Stimulated activated CD4-positive, alpha-beta T cell treated with anti-CD3 and anti-CD28 coated beads, Interleukin-4, amount 100 ng/mL, for 1 hour (primary cell): ENCODE measurements around the gene STIMATE.

Experiments
- DNase-seq: peaks from one replicate; pipeline ENCODE4 v3.0.0-alpha.2; 2020

The STIMATE gene

DNA sequence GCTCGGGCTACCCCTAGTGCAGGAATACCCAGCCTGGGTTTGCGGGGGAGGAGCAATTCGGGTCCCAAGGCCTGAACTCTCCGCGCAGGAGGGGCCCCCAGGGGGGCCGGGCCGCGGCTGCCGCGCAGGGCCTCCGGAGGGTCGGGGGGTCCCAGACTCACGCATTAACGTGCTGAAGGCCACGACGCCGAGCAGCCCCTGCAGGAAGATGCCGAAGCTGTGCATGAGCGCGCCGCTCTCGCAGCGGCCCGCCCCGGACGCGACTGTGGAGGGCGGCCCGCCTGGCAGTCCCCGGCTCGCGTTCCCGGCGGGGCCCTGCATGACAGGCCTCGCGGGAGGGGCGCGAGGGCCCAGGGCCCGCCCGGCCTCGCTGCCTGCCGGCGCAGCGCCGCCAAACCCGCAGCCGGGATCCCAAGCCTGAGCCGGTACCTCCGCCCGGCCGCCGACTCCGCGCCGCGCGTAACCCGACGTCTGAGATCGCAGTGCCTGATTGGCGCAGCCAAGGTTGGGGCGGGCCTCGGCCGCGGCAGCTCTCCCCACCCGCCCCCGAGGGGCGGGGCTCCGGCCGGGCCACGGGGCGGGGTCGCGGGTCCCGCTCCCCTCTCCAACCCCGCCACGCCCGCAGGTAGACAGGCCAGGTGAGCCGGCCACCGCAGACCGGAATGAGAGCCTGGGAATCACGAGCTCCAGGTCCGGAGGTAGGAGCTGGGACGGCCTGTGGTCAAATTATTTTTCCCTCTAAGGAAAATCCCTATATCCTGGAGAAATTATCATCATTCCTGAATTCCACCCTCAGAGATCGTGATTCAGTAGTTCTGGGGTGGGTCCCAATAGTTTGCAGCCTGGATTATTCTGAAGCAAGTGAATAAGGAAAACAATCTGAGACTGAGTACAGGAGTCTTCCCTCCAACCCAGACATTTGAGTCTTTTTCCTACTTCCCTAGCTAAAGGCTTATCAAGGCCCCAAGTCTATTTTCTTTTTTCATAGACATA, at the start of gene STIMATE:
Gene STIMATE (minus strand): TSS at position 419 of the 993 bp plus-strand sequence. CDS start 98 bp downstream, at position 321.
- DNase-seq = peak; percentile 88

DNA sequence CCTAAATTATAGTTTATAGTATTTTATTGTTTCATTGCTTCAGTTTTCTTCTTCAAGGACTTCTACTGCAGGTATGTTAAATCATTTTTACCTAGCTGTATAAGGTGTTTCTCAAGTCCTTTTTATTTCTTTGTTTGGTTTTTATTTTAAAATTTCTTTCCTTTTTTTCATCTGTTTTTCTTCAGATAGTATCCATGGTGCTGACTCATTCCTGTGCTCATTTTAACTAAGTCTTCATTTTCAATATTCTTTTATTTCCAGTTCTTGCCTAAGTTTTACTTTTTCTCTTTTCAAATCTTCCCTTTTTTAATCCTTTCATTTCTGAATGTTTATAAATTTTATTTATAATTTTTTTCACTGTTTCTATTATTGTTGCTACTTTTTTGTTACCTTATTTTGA, 42.3 kb upstream of the STIMATE start:
- no peak for DNase-seq

DNA sequence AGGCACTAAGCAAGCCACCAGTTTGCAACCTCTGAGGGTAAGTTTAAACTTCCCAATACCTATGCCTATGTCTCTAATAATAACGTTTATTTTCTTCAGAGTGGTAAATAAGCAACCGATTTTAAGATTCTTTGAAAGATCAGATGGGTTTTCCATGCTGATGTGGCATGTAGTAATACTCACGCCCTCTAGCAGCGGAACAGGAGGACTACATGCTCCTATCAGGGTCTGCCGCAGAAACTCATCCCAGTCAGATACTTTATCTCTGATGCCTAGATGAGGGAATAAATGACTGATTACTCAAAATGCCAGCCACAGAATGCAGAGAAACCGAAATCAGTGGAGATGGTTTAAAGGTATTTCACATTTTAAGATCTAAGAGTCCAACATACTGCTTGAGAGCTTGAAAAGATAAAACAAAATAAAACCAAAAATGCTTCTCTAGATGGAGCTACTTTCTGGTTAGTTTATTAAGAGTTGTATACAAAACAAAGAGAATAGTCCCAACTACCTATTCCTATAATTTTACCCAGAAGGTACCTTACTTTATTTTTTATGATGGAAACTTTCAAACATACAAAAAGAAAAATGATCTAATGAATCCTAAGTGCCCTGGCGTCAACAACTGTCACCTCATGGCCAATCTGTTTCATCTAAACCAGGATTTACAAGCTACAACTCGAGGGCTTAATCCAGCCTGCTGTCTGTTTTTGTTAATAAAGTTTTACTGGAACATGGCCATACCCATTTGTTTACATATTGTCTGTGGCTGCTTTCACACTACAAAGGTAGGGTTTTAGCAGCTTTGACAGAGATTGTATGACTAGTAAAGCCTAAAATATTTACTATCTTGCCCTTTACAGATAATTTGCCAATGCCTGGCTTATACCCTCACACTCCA, 37.5 kb upstream of the STIMATE start:
- DNase-seq = peak; percentile 34

DNA sequence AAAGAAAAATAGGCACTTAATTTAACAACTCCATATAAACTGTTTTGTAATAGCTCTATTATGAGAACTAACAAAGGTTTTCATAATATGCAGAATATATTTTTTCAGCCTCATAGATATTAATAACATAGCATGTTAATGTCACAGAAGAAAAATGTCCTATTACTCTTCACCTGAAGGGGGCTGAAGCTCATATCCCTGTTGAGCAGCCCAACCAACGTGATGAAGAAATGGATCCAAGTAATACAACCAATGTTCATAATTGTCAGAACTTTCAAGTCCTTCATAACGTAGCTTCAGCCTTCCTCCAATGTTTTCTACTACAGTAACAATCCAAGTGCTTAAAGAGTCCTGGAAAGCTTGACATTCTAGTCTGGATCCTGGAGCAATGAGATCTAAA, 34.5 kb upstream of the STIMATE start:
- DNase-seq = no peak

DNA sequence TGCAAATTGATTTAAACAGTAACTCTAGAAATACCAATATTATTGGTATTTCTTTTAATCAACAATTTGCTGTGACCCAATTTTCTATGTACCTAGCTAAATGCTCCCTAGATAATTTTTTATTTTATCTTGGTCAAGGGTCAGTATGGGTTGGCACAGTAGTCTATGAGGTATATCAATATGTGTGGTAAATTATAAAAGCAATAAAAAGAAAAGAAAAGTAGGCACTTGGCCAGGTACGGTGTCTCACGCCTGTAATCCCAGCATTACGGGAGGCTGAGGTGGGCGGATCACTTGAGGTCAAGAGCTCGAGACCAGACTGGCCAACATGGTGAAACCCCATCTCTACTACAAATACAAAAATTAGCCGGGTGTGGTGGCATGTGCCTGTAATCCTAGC, 34.0 kb upstream of the STIMATE start:
- no peak for DNase-seq

DNA sequence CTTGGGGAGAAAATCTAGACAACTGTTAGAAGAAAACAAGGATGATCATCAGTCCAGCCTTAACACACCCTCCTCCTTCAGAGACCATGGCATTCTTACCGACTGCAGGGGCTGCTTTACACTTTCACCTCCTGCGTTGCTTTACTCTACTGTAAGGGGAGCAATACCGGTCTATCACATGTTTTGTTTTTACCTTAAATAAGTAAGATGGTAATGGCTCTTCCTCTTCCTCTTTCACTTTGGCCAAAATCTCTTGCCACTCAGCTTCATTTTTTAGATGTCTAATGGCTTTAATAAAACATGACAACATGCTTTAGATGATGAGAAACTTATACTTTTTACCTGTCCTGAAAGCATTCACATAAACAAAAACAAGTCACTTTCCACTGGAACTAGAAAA, 33.4 kb upstream of the STIMATE start:
- no peak for DNase-seq

DNA sequence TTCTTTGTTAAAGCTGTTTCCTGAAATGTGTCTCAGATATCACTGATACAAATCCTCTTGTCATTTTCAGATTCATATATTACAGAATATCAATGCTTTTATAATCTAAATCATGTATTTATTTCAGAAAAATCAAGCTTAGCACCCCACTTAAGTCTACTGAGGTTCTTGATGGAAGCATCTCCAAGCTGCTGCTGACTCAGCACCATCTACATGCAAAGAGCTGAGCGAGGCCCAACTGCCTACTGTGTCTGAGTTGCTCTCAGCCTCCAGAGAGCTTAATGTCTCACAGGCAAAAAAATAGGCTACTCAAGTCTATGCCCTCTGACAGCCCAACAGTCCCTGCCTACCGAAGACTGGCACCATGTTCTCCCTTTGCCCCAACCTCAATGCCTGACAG, 29.2 kb upstream of the STIMATE start:
- no peak for DNase-seq

DNA sequence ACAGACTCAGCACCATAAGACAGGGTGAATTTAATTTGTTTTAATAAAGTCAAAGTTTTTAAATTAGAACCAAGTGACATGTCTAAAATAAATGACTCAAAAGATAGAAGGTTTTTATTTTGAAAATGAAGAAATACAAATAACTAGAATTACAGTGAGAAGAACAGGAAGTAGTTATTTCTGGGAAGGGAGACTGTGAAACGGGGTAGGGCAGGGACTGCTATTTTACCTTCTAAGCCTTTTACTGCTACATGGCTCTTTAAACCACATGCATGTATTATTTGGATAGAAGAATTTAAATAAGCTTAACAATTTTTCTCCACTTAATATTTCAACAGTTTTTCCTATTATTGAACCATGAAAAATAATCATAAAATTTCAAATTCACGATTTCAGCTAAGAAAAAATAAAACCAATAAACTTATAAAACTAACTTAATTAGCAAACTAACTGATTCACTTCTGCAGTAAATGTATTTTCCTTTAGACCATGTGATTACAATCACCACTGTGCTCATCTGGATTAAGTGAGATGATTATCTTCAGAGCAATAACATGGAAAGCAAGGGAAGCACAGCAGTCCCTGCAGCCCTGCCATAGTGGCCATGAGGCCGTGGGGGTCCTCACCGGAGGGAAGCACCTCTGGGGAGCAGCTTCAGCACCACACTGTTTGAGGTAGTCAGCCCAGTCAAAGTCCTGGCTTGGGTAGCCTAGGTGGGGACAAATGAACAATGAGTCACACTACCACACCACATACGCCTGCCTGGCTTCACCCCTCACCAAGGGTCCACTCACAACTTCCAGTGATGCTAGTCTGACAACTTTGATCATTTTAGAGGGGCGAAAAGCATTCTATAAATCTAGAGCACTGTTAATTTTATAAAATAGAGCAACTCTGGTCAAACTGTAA, 28.3 kb upstream of the STIMATE start:
- no peak for DNase-seq

DNA sequence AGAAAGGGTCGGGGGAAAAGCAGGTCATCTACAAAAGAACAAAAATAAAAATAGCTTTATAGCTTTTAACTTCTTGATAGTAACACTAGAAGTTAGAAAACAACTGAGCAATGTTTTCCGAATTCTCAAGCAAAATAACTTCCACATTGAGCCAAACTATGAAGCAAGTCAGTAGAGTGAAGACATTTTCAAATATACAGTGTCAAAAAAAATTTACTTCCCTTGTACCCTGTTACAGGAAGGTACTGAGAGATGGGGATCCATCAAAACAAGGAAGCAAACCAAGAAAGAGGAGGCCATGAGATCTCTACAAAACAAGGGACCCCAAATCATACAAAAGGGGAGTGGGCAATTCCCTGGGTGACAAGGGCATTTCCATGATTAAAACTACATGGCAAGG, 26.6 kb upstream of the STIMATE start:
- no peak for DNase-seq

DNA sequence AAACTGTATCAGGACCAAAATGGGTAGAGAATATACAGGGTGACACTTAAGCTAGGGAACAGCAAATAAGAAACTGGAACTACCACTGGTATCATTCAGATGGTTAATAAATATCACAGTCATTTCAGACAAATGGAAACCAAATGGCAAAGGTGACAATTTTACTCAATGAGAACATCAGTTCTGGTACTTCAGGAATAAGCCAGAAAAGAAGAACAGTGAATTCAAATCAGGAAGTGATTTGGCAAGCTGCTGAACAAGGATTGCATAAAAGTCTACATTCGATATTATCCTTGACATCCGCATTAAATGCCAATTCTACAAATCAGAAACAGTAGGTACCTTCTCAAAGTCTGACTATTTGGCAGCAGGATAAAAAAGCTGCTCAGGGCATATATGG, 23.5 kb upstream of the STIMATE start:
- no peak for DNase-seq

DNA sequence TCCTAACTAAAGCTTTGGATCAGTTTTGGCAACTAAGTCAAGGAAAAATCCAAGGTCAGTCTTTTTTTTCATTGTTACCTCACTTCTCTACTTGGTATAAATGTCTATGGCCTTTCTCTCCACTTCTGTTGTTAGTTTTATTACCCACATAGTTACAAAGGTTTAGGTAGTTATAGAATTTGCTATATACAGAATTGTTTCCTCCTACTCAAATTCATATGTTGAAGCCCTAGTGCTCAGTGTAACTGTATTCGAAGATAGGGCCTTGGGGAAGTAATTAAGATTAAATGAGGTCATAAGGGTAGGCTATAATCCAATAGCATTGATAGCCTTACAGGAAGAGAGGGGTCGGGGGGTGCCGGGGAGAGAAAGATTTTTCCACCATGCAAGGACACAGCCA, 19.7 kb upstream of the STIMATE start:
- no peak for DNase-seq

DNA sequence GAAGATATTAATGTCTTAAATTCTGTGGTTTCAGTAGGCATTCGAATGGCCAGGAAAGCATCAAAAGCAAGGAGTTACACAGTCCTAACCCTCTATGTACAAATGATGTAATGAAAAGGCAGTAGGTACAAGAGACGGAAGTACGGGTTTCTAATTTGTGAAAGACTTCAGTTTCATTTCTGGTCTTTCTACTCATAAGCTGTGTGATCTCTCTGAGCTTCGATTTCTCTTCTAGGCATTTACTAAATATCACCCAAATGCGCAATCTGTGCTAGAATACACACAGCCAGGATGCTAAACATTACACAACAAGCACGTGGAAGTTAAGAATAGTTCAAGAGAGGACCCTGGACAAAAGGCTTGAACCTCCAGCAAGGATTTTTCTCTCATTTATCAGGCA, 17.9 kb upstream of the STIMATE start:
- no peak for DNase-seq

DNA sequence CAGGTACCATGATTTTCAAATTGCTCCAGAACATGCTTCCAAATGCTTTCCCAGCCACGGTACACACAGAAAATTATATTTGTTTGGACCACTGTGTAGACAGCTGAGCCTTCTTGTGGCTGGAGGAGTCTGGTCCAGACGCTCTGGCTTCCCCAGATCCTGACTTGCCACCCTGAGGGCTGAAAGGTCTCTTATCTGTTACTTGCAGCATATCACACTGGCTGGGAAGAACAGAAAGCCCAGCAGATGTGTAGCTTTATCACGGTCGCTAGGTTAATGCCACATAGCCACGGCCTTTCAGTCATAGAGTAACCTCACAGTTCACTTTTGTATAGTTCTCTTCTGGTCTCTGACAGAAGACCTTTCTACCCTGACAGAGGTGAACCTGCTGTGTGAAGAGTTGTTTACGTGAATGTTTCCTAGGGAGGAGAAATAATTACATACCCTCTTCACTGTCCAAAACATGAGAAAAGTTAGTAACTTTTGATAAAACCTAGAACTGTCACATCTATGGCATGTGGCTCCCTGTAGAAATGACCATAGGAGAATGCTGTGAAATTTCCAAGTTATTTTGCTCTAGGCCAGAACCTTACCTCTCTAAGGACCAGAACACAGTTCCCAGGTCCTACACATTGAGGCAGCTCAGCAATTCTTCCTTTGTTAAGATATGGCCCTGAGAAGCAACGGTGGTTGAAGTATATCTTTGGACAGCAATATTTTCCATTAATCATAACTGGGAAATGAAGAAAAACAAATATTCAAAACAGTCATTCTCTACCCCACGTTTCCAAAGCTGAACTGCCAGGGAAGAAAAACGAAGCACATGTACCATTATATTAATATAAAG, 15.8 kb upstream of the STIMATE start:
- DNase-seq = no peak

DNA sequence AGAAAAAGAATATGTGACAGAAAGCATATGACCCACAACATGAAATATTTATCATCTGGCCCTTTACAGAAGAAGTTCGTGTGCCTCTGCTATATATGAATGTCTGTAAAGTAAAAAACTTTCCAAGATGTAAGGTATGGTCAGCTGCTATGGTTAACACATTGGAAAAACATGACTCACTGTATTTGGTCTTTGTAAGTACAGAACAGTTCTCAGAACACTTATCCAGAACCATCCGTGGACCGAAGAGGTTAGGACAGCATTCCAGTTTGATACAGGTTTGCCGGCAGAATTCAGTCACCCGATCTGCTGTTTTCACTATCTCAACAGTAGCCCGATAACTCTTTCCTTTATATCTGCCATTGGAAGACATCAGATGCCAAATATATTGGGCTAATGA, 13.5 kb upstream of the STIMATE start:
- DNase-seq = no peak

DNA sequence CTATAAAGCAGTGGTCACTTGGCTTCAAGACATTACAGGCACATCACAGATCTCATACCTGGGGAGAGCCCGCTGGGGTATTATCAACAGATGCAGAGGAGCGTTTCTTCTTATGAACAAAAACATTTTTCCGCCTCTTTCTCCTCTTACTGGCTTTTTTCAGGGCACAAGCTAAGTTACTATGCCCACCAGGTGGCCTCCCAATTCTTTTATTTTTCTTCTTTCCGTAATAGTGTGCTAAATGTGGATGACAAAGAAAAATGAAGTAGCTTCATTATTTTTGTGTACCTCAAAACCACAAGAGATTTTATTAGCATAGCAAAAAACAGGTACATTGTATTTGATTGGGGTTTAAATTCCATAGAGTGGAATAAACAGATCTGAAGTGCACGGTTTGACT, 10.1 kb upstream of the STIMATE start:
- no peak for DNase-seq

DNA sequence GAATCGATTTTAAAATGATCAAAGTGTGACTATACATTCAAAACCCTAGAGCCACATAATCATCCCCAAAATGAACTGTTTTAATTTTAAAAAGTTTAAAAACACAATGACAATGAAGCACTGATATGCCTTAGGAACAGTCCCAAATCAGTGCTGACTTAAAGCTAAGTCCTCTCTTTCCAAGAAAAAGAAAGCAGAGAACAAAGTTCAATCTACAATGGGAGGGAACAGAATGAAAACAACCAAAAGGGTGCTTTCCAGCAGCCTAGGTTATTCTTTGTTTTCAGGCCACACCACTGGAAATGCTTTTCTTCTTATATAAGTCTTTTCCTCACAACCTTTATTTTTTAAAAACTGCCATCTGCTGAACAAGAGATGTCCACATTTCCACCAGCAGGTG, 7.2 kb upstream of the STIMATE start:
- no peak for DNase-seq

DNA sequence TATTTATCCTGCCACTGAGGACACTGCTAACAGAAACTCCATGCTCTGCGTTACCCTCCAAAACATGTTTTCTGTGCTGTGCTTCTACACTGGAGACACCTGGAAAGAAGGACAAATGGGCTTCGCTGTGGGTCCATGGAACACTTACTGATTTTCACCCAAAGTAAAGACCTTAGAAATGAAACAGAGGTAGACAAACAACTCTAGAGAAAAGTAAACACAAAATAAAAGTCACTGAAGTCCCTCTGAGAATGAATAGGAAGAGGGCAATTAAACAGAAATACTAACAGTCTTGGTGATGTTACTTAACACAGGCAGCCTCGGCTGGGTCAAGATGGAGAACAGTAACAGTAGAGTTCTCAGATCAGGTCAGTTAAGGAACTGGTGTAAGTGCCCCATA, 6.7 kb upstream of the STIMATE start:
- DNase-seq = no peak

DNA sequence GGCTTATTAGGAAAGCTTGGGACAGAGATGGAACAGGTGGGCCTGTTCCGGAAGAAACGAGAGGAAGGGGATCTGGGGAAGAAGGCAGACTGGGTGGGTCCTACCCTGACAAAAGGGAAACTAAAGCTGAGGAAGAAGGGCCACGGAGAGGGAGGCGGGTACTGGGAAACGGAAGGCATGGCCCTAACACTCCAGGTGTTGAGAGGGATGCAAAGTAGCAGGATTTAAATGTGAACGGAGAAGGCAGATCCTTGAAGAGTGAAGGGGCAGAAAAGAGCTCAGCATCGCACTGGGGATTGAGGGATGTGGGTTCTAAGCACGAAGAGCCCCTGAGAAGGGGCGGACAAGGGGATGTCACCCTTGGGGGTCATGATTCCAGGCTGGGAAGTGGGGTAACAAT, 735 bp downstream of the STIMATE start:
- DNase-seq = no peak

DNA sequence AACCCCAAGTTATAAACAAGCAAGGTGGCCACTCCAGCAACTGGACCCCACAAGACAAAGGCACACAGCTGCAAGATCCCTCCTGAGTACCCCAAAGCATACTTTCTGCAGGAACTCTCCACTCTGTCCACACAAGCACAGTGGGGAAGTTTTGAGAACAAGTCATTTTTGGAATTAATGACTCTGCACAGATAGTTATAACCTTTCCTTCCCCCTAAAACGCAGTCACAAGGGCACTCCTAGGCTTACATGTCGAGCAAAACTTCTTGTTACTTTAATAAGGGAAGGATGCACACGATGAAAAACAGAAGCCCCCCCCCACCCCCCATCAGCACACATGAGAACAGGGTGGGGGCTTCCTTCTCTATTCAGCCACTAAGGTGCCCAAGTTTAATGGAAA, 1.2 kb downstream of the STIMATE start:
- DNase-seq = no peak

DNA sequence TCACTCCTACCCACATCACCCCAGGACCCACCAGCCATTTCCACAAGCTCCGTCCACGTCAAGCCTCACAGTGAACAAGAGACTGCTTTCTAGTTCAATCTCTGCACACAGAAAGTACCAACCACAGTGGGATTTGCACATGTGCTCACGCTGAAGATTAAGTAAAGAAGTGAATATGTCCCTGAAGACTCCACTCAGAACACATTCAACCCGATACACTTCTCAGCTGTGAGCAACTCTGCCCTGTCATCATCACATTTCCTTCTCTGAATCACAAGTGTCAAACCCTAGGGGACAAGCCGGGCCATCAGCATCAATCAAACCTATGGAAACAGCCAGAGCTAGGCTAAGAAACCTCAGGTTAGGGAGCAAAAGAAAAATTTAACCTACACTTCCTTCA, 1.9 kb downstream of the STIMATE start:
- DNase-seq = no peak

DNA sequence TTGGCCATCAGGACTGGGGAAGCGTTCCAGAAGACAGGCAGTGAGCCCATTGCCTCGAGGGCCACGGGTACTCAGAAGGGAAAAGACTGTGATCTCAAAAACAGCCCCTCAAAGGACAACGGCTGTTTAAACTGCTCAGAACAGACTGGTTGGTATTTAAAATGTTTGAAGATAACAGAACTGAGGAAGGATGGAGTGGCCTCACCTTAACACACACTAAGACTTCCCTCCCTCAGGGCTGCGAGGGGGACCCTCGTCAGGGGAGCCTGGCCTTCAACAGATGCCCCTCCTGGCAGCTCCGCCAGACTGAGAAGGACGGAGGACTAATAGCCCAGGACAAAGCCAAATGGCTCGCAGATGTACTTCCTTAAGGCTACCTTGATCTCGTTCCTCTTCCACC, 2.6 kb downstream of the STIMATE start:
- DNase-seq = no peak

DNA sequence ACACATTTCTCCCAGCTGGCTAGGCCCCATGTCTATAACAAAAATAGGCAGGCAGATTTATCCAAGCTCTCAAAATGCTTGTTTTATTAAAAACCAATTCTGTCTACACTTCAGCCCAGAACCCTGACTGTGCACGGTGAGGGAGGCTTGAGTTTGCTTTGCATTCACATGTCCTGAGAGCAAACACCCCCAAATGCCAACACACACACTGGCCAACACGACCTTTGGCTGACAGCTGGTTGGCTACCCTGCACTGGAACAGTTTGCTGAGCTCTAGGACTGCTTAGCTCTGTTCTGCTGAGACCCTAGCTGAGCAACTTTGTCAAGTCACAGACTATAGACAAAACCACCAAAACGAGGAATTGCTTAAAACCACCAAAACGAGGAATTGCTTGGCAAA, 3.6 kb downstream of the STIMATE start:
- DNase-seq = no peak
